ENCODE measurements around the gene TNFRSF25. TPM values are rescaled to one million over a fixed set of nuclear protein-coding genes. Genes with fewer than 3 reads are reported as not detected.

Gene TNFRSF25
- total RNA-seq, 5 donors from 2014 or later (not counting 1 experiment from before 2014, with no cell fraction given), result 215 to 580 (median 446) TPM

GRCh38 chr1:6462412-6463119 is 3.4 kb downstream of the TNFRSF25 start:
- DNase-seq (no peak), ATAC-seq (replicated peaks in 1 of 4) (no peak)
- Mint-ChIP-seq H3K27ac (peak overlapping the region; percentile 94 to 97), H3K4me3 (peak overlapping the region; percentile 51 to 92 (median 64)), H3K9me3 (no peaks in the 10 kb centered on the region), H3K36me3 (peaks cover 30% of the 10 kb centered on the region), H3K27me3 (peaks cover 0 to under 1% of the 10 kb centered on the region in 2 donors), H3K4me1 (peaks cover 48 to 61% (median 52%) of the 10 kb centered on the region in 3 donors)
- Histone ChIP-seq H3K27me3 (replicated peaks in 1 of 2; ENCODE audit: control insufficient read depth in 2 of 2, extremely low read depth in 1 of 2, insufficient read depth in 2 of 2, low read length in 1 of 2) (peaks cover 0 to 11% of the 10 kb centered on the region in 2 experiments), H3K4me3 (ENCODE audit: control insufficient read depth in 1 of 2, extremely low read depth in 1 of 2, low read length in 1 of 2) (no peak overlapping the region), H3K36me3 (ENCODE audit: control insufficient read depth in 2 of 2, extremely low read depth in 1 of 2, insufficient read depth in 1 of 2, low read length in 1 of 2) (peaks cover 9 to 30% of the 10 kb centered on the region in 2 donors), H3K4me1 (ENCODE audit: control insufficient read depth in 1 of 2, extremely low read depth in 1 of 2, insufficient read depth in 2 of 2, low read length in 2 of 2) (peaks cover 37 to 81% of the 10 kb centered on the region in 2 experiments), H3K9me3 (no peaks in the 10 kb centered on the region), H3K27ac (ENCODE audit: low read length) (peak overlapping the region; percentile 99)
- ChIA-PET POLR2A (interaction anchor here in 1 of 2 donors (0.7 kb wide), 1 partner anchor 190 kb away, joined by 5 read pairs; no protein-coding TSS in a partner anchor), CTCF (interaction anchor here in 1 of 2 donors (0.6 to 1.3 kb wide), 2 partner anchors 8 to 69 kb away, joined by 3 read pairs; partner anchors contain the start of gene ACOT7)
- 81% methylated on average over 5 of the region's 13 CpGs for WGBS (ENCODE audit: insufficient coverage)

GRCh38 chr1:6461538-6462411 is 4.2 kb downstream of the TNFRSF25 start:
- Mint-ChIP-seq H3K36me3 (peaks cover 32% of the 10 kb centered on the region), H3K27ac (peak overlapping the region; percentile 96 to 97), H3K9me3 (no peaks in the 10 kb centered on the region), H3K4me3 (peak overlapping the region; percentile 51 to 92 (median 64)), H3K4me1 (peaks cover 48 to 62% (median 52%) of the 10 kb centered on the region in 3 donors), H3K27me3 (peaks cover 2 to 3% of the 10 kb centered on the region in 2 donors)
- Histone ChIP-seq H3K9me3 (no peaks in the 10 kb centered on the region), H3K4me1 (ENCODE audit: control insufficient read depth in 1 of 2, extremely low read depth in 1 of 2, insufficient read depth in 2 of 2, low read length in 2 of 2) (peaks cover 37 to 75% of the 10 kb centered on the region in 2 experiments), H3K4me3 (ENCODE audit: control insufficient read depth in 1 of 2, extremely low read depth in 1 of 2, low read length in 1 of 2) (no peak overlapping the region), H3K27ac (ENCODE audit: low read length) (peak overlapping the region; percentile 99), H3K27me3 (replicated peaks in 1 of 2; ENCODE audit: control insufficient read depth in 2 of 2, extremely low read depth in 1 of 2, insufficient read depth in 2 of 2, low read length in 1 of 2) (peaks cover 0 to 13% of the 10 kb centered on the region in 2 experiments), H3K36me3 (ENCODE audit: control insufficient read depth in 2 of 2, extremely low read depth in 1 of 2, insufficient read depth in 1 of 2, low read length in 1 of 2) (peaks cover 9 to 30% of the 10 kb centered on the region in 2 donors)
- DNase-seq (no peak), ATAC-seq (replicated peaks in 1 of 4) (no peak)
- ChIA-PET POLR2A (interaction anchor here in 1 of 2 donors (0.7 kb wide), 1 partner anchor 190 kb away, joined by 5 read pairs; no protein-coding TSS in a partner anchor), CTCF (interaction anchor here in 1 of 2 donors (0.6 kb wide), 1 partner anchor 68 kb away, joined by 3 read pairs; the partner anchor contains the start of gene ACOT7)
- WGBS (ENCODE audit: insufficient coverage), result 87% methylated on average over 48 of the region's 48 CpGs

- POLR2A ChIA-PET, result interaction anchor here in 1 of 2 donors (1.1 kb wide), 1 partner anchor 23 kb away, joined by 7 read pairs; no protein-coding TSS in a partner anchor
- peak overlapping the region; percentile 62 to 68 for H3K4me3 ChIP-seq (ENCODE audit: control insufficient read depth in 1 of 2, extremely low read depth in 1 of 2, low read length in 1 of 2)
Measured at GRCh38 chr1:6461051-6461530, 4.9 kb downstream of the TNFRSF25 start.

GRCh38 chr1:6460301-6461050 is 5.5 kb downstream of the TNFRSF25 start:
- no peaks in the 10 kb centered on the region for H3K9me3 Mint-ChIP-seq
- H3K27me3 ChIP-seq (replicated peaks in 1 of 2; ENCODE audit: control insufficient read depth in 2 of 2, extremely low read depth in 1 of 2, insufficient read depth in 2 of 2, low read length in 1 of 2), result peaks cover 2 to 23% of the 10 kb centered on the region in 2 experiments

More at GRCh38 chr1:6461051-6461530, 4.9 kb downstream of the TNFRSF25 start:
- Mint-ChIP-seq H3K9me3 (no peaks in the 10 kb centered on the region), H3K4me1 (peaks cover 48 to 62% (median 55%) of the 10 kb centered on the region in 3 donors), H3K4me3 (peak overlapping the region; percentile 87 to 94 (median 92)), H3K27ac (peak overlapping the region; percentile 96 to 99), H3K27me3 (peaks cover 3 to 6% of the 10 kb centered on the region in 2 donors), H3K36me3 (peaks cover 36% of the 10 kb centered on the region)
- WGBS (ENCODE audit: insufficient coverage), result 93% methylated on average over 40 of the region's 40 CpGs
- peaks cover 2 to 17% of the 10 kb centered on the region in 2 experiments for H3K27me3 ChIP-seq (replicated peaks in 1 of 2; ENCODE audit: control insufficient read depth in 2 of 2, extremely low read depth in 1 of 2, insufficient read depth in 2 of 2, low read length in 1 of 2)
- peaks cover 9 to 30% of the 10 kb centered on the region in 2 donors for H3K36me3 ChIP-seq (ENCODE audit: control insufficient read depth in 2 of 2, extremely low read depth in 1 of 2, insufficient read depth in 1 of 2, low read length in 1 of 2)
- CTCF ChIA-PET, result interaction anchor here in 1 of 2 donors (1.5 kb wide), 1 partner anchor 12 kb away, joined by 8 read pairs; no protein-coding TSS in a partner anchor
- no peak for DNase-seq
- no peak for ATAC-seq (replicated peaks in 1 of 4)
- no peaks in the 10 kb centered on the region for H3K9me3 ChIP-seq
- peaks cover 35 to 70% of the 10 kb centered on the region in 2 experiments for H3K4me1 ChIP-seq (ENCODE audit: control insufficient read depth in 1 of 2, extremely low read depth in 1 of 2, insufficient read depth in 2 of 2, low read length in 2 of 2)
- peak overlapping the region; percentile 99 for H3K27ac ChIP-seq (ENCODE audit: low read length)

GRCh38 chr1:6459850-6460265 is 6.1 kb downstream of the TNFRSF25 start:
- H3K9me3 ChIP-seq, result no peaks in the 10 kb centered on the region

More at GRCh38 chr1:6460301-6461050, 5.5 kb downstream of the TNFRSF25 start:
- DNase-seq (peak; percentile 86 to 97 (median 94)), ATAC-seq (replicated peaks in 1 of 4) (peak; percentile 81 to 89 (median 84))
- Mint-ChIP-seq H3K27ac (peak overlapping the region; percentile 96 to 99), H3K36me3 (peaks cover 36% of the 10 kb centered on the region), H3K4me3 (peak overlapping the region; percentile 87 to 94 (median 92)), H3K27me3 (peaks cover 3 to 8% of the 10 kb centered on the region in 2 donors), H3K4me1 (peaks cover 48 to 64% (median 57%) of the 10 kb centered on the region in 3 donors)
- Histone ChIP-seq H3K27ac (ENCODE audit: low read length) (peak overlapping the region; percentile 99), H3K4me3 (ENCODE audit: control insufficient read depth in 1 of 2, extremely low read depth in 1 of 2, low read length in 1 of 2) (peak overlapping the region; percentile 62 to 68), H3K9me3 (no peaks in the 10 kb centered on the region), H3K36me3 (ENCODE audit: control insufficient read depth in 2 of 2, extremely low read depth in 1 of 2, insufficient read depth in 1 of 2, low read length in 1 of 2) (peaks cover 9 to 30% of the 10 kb centered on the region in 2 donors), H3K4me1 (ENCODE audit: control insufficient read depth in 1 of 2, extremely low read depth in 1 of 2, insufficient read depth in 2 of 2, low read length in 2 of 2) (peaks cover 35 to 69% of the 10 kb centered on the region in 2 experiments)
- CTCF ChIA-PET, result interaction anchor here (0.5 to 1.5 kb wide), 5 partner anchors 12 to 506 kb away, joined by 3 to 8 read pairs (median 5); no protein-coding TSS in a partner anchor
- POLR2A ChIA-PET, result interaction anchor here (0.6 to 1.1 kb wide), 10 partner anchors 10 to 466 kb away, joined by 3 to 12 read pairs (median 4); partner anchors contain the start of gene ACOT7 (in 1 of the 2)
- 8% methylated on average over 16 of the region's 39 CpGs for WGBS (ENCODE audit: insufficient coverage)

More at GRCh38 chr1:6459850-6460265, 6.1 kb downstream of the TNFRSF25 start:
- CTCF ChIA-PET, result interaction anchor here (0.5 to 1.5 kb wide), 6 partner anchors 11 to 505 kb away, joined by 3 to 8 read pairs (median 4); no protein-coding TSS in a partner anchor
- peaks cover 3 to 8% of the 10 kb centered on the region in 2 donors for H3K27me3 Mint-ChIP-seq
- peak; percentile 34 to 63 (median 58) for ATAC-seq (replicated peaks in 1 of 4)
- peak overlapping the region; percentile 99 for H3K27ac ChIP-seq (ENCODE audit: low read length)
- peaks cover 48 to 64% (median 57%) of the 10 kb centered on the region in 3 donors for H3K4me1 Mint-ChIP-seq
- DNase-seq, result peak in 34 of 35 experiments; percentile 32 to 79 (median 52)
- WGBS (ENCODE audit: insufficient coverage), result 6% methylated on average over 18 of the region's 18 CpGs
- H3K4me1 ChIP-seq (ENCODE audit: control insufficient read depth in 1 of 2, extremely low read depth in 1 of 2, insufficient read depth in 2 of 2, low read length in 2 of 2), result peaks cover 35 to 65% of the 10 kb centered on the region in 2 experiments
- peak overlapping the region; percentile 96 to 99 for H3K27ac Mint-ChIP-seq
- peak overlapping the region; percentile 47 to 68 for H3K4me3 ChIP-seq (ENCODE audit: control insufficient read depth in 1 of 2, extremely low read depth in 1 of 2, low read length in 1 of 2)
- H3K9me3 Mint-ChIP-seq, result no peaks in the 10 kb centered on the region
- H3K36me3 Mint-ChIP-seq, result peaks cover 36% of the 10 kb centered on the region
- POLR2A ChIA-PET, result interaction anchor here (0.7 to 1.1 kb wide), 9 partner anchors 10 to 465 kb away, joined by 3 to 12 read pairs (median 4); partner anchors contain the start of gene ACOT7 (in 1 of the 2)
- peak overlapping the region; percentile 87 to 94 (median 92) for H3K4me3 Mint-ChIP-seq
- H3K36me3 ChIP-seq (ENCODE audit: control insufficient read depth in 2 of 2, extremely low read depth in 1 of 2, insufficient read depth in 1 of 2, low read length in 1 of 2), result peaks cover 9 to 30% of the 10 kb centered on the region in 2 donors
- H3K27me3 ChIP-seq (replicated peaks in 1 of 2; ENCODE audit: control insufficient read depth in 2 of 2, extremely low read depth in 1 of 2, insufficient read depth in 2 of 2, low read length in 1 of 2), result peaks cover 2 to 20% of the 10 kb centered on the region in 2 experiments
